HCT116 (cell line): ENCODE data around the gene STK25. TPM values are rescaled to one million over a fixed set of nuclear protein-coding genes. Genes with fewer than 3 reads are reported as not detected.

Experiments
- ATAC-seq: fragments of 200-7000 bp; cut with Tn5 transposase; 2 replicates; pipeline ENCODE4 v1.9.1; 2020; ENCODE audit warnings: mild to moderate bottlenecking, moderate library complexity
- BruUV-seq: library from RNA; stranded (reverse); fragments of 400-500 nt; replicated peaks from 2 replicates; lab custom pipeline; 2021; lab: Mats Ljungman, UMichigan
- CTCF ChIA-PET: fragments of 300-600 bp; sonication (Branson Sonifier 250); formaldehyde crosslinking; loops from one replicate; lab custom pipeline; 2021; ENCODE audit warnings: antibody characterized with exemption; lab: Charles Lee
- POLR2A ChIA-PET: fragments of 300-600, 350-600 bp; sonication (Branson Sonifier 250); formaldehyde crosslinking; loops from one replicate; lab custom pipeline; 2021; ENCODE audit warnings: antibody characterized with exemption; lab: Charles Lee
- RAD21 ChIA-PET, 2 experiments: fragments of 300-600 bp; sonication (Branson Sonifier 250); formaldehyde crosslinking; loops; one replicate each; lab custom pipeline; 2023; ENCODE audit warnings: low total read pairs in 2 of 2; ENCODE audit not compliant: uncharacterized antibody in 2 of 2, unreplicated experiment in 2 of 2, low non-redundant PET in 1 of 2; lab: Charles Lee
- DNase-seq: peaks from one replicate; pipeline ENCODE4 v3.0.0-alpha.2; 2010; ENCODE audit warnings: low read depth, low spot score
- H2AFZ ChIP-seq: fragments of 200-600 bp; shearing (Covaris generic), sonication (generic); 2 replicates; pipeline ENCODE4 v1.6.1; 2017; ENCODE audit warnings: low read depth, mixed run types, mixed read lengths, antibody characterized with exemption, low read length; ENCODE audit not compliant: poor library complexity, severe bottlenecking
- H3K27ac ChIP-seq: 2 replicates; pipeline ENCODE4 v1.5.1; 2012; ENCODE audit warnings: low read depth, low read length
- H3K27me3 ChIP-seq: fragments of 200-600 bp; sonication (generic); 2 replicates; pipeline ENCODE4 v1.6.1; 2016; ENCODE audit warnings: mixed run types, low read length, mixed read lengths; ENCODE audit not compliant: insufficient read depth
- H3K36me3 ChIP-seq, 2 experiments: fragments of 200-500 bp in 1 of 2; fragments of 200-600 bp in 1 of 2; sonication (Bioruptor generic) in 1 of 2; sonication (generic) in 1 of 2; 2 replicates each; pipeline versions ENCODE4 v1.5.1 to v1.6.1; 2014 to 2016; ENCODE audit warnings: low read length in 2 of 2, inconsistent platforms in 1 of 2, mixed read lengths in 1 of 2, mixed run types in 1 of 2; ENCODE audit not compliant: insufficient read depth in 2 of 2, control insufficient read depth in 1 of 2
- H3K4me1 ChIP-seq, 2 experiments: fragments of 200-600 bp in 1 of 2; sonication (generic) in 1 of 2; 2 replicates each; pipeline versions ENCODE4 v1.5.1 to v1.6.1; 2012 to 2017; ENCODE audit warnings: low read length in 2 of 2, inconsistent platforms in 1 of 2, mild to moderate bottlenecking in 1 of 2, mixed read lengths in 1 of 2, mixed run types in 1 of 2, moderate library complexity in 1 of 2; ENCODE audit not compliant: insufficient read depth in 2 of 2, control insufficient read depth in 1 of 2
- H3K4me2 ChIP-seq: fragments of 200-600 bp; sonication (generic); 2 replicates; pipeline ENCODE4 v1.6.1; 2017; ENCODE audit warnings: mixed run types, low read length, mixed read lengths
- H3K4me3 ChIP-seq, 2 experiments: fragments of 200-600 bp in 1 of 2; sonication (generic) in 1 of 2; replicated peaks in 1 of 2; 2 replicates each; pipeline ENCODE4 v1.5.1; 2011 to 2016; ENCODE audit warnings: low read length in 2 of 2, control low read depth in 1 of 2, low read depth in 1 of 2, mild to moderate bottlenecking in 1 of 2, mixed read lengths in 1 of 2, mixed run types in 1 of 2
- H3K79me2 ChIP-seq: fragments of 200-600 bp; sonication (generic); 2 replicates; pipeline ENCODE4 v1.6.1; 2017; ENCODE audit warnings: mild to moderate bottlenecking, mixed run types, low read length, moderate library complexity, mixed read lengths; ENCODE audit not compliant: insufficient read depth
- H3K9ac ChIP-seq: fragments of 200-600 bp; sonication (generic); 2 replicates; pipeline ENCODE4 v1.6.1; 2016; ENCODE audit warnings: low read length, mixed read lengths
- H3K9me2 ChIP-seq: fragments of 200-600 bp; sonication (generic), shearing (Covaris generic); 2 replicates; pipeline ENCODE4 v1.6.1; 2017; ENCODE audit warnings: mixed run types, mild to moderate bottlenecking, moderate library complexity; ENCODE audit not compliant: insufficient read depth
- H3K9me3 ChIP-seq, 2 experiments: fragments of 200-500 bp in 1 of 2; fragments of 200-600 bp in 1 of 2; sonication (Bioruptor generic) in 1 of 2; sonication (generic) in 1 of 2; 2 replicates each; pipeline ENCODE4 v1.6.1; 2014 to 2017; ENCODE audit warnings: low read length in 2 of 2, mixed read lengths in 2 of 2, inconsistent platforms in 1 of 2, low read depth in 1 of 2, mild to moderate bottlenecking in 1 of 2, mixed run types in 1 of 2, moderate library complexity in 1 of 2; ENCODE audit not compliant: control insufficient read depth in 1 of 2, insufficient read depth in 1 of 2
- H4K20me1 ChIP-seq: fragments of 200-600 bp; sonication (generic), shearing (Covaris generic); 2 replicates; pipeline ENCODE4 v1.6.1; 2017; ENCODE audit warnings: mixed run types, mild to moderate bottlenecking, moderate library complexity; ENCODE audit not compliant: insufficient read depth
- ATF3 ChIP-seq: IDR thresholded peaks from 2 replicates; pipeline ENCODE4 v1.6.1; 2012
- CEBPB ChIP-seq: IDR thresholded peaks from 2 replicates; pipeline ENCODE4 v1.6.1; 2012; ENCODE audit warnings: low read depth
- CTCF ChIP-seq, 3 experiments: fragments of 200-600 bp in 1 of 3; sonication (generic) in 1 of 3; IDR thresholded peaks in 2 of 3; conservative IDR thresholded peaks in 1 of 3; 2 replicates each; pipeline ENCODE4 v1.5.1; 2012 to 2017; ENCODE audit warnings: low read depth in 2 of 3, low read length in 2 of 3, antibody characterized with exemption in 1 of 3, borderline replicate concordance in 1 of 3, control low read depth in 1 of 3, mild to moderate bottlenecking in 1 of 3, mixed read lengths in 1 of 3, mixed run types in 1 of 3, moderate library complexity in 1 of 3; ENCODE audit not compliant: insufficient read depth in 1 of 3
- ELF1 ChIP-seq: IDR thresholded peaks from 2 replicates; pipeline ENCODE4 v1.6.1; 2012; ENCODE audit warnings: low read depth, borderline replicate concordance
- EZH2phosphoT487 ChIP-seq: fragments of 200-600 bp; IDR thresholded peaks from 2 replicates; pipeline ENCODE4 v1.6.1; 2018; ENCODE audit warnings: antibody characterized with exemption, borderline replicate concordance
- FOSL1 ChIP-seq: IDR thresholded peaks from 2 replicates; pipeline ENCODE4 v1.6.1; 2012; ENCODE audit warnings: low read depth
- MAX ChIP-seq: IDR thresholded peaks from 2 replicates; pipeline ENCODE4 v1.6.1; 2012
- POLR2A ChIP-seq: IDR thresholded peaks from 2 replicates; pipeline ENCODE4 v1.7.0; 2011; ENCODE audit warnings: borderline replicate concordance; ENCODE audit not compliant: insufficient read depth, insufficient read length; ENCODE audit errors: extremely low read depth
- POLR2AphosphoS5 ChIP-seq: IDR thresholded peaks from 2 replicates; pipeline ENCODE4 v1.6.1; 2011; ENCODE audit warnings: mild to moderate bottlenecking, low read depth, low read length, moderate library complexity
- SP1 ChIP-seq: IDR thresholded peaks from 2 replicates; pipeline ENCODE4 v1.6.1; 2012; ENCODE audit warnings: low read depth
- SRF ChIP-seq: IDR thresholded peaks from 2 replicates; pipeline ENCODE4 v1.6.1; 2012; ENCODE audit warnings: low read depth
- YY1 ChIP-seq: IDR thresholded peaks from 2 replicates; pipeline ENCODE4 v1.6.1; 2011; ENCODE audit warnings: low read length, low read depth, moderate library complexity, mild to moderate bottlenecking; ENCODE audit not compliant: insufficient replicate concordance; ENCODE audit errors: extremely low read depth
- ZBTB33 ChIP-seq: IDR thresholded peaks from 2 replicates; pipeline ENCODE4 v1.6.1; 2011; ENCODE audit warnings: mild to moderate bottlenecking, low read length, moderate library complexity; ENCODE audit not compliant: insufficient replicate concordance; ENCODE audit errors: extremely low read depth
- ZFX ChIP-seq: fragments of 450-650 bp; IDR thresholded peaks from 2 replicates; pipeline ENCODE4 v1.6.1; 2017
- ZNF274 ChIP-seq: fragments of 200-500 bp; sonication (Bioruptor generic); IDR thresholded peaks from 2 replicates; pipeline ENCODE4 v1.6.1; 2014; ENCODE audit warnings: mild to moderate bottlenecking, low read depth, low read length, inconsistent platforms
- intact Hi-C: fragments of 100-400 bp; cut with micrococcal nuclease; formaldehyde crosslinking; loops from 2 replicates; pipeline ENCODE4 v1.10.0; 2022
- total RNA-seq: library from RNA; stranded (reverse); gene quantifications from one replicate; pipeline ENCODE4 v1.2.1, GENCODE V29; 2021; ENCODE audit not compliant: unreplicated experiment

STK25 gene
- total RNA-seq, 1 experiment from 2014 or later = 160 TPM

- H3K9me3 ChIP-seq = no peaks in the 10 kb centered on the region
- peaks cover 14 to 33% of the 10 kb centered on the region in 2 experiments for H3K4me1 ChIP-seq
- no peaks in the 10 kb centered on the region for H4K20me1 ChIP-seq
- ChIA-PET RAD21 (interaction anchor here in 1 of 2 experiments (0.6 kb wide), 1 partner anchor 108 kb away, joined by 4 read pairs; no protein-coding TSS in a partner anchor), CTCF (no interaction called here), POLR2A (no interaction called here)
- H2AFZ ChIP-seq = no peak overlapping the region
- no peak overlapping the region for H3K9ac ChIP-seq
- no TSS peak for BruUV-seq
- H3K27ac ChIP-seq = no peak overlapping the region
- H3K79me2 ChIP-seq = no peaks in the 10 kb centered on the region
- no peaks in the 10 kb centered on the region for H3K36me3 ChIP-seq
- intact Hi-C loops = loop anchor here (10.0 kb wide), 1 partner anchor 334 kb away; no protein-coding TSS in a partner anchor
- TF ChIP-seq POLR2A (no peak), SRF (no peak), YY1 (no peak), MAX (no peak)
- TF ChIP-seq, all 23 proteins: peak for 0
- no peak overlapping the region for H3K4me2 ChIP-seq
- ATAC-seq (no peak), DNase-seq (no peak)
- H3K27me3 ChIP-seq = no peaks in the 10 kb centered on the region
- no peaks in the 10 kb centered on the region for H3K9me2 ChIP-seq
- no peak overlapping the region for H3K4me3 ChIP-seq
These were observed 42.5 kb upstream of the STK25 start for GRCh38 chr2:241550616-241551580.

GRCh38 chr2:241548451-241548835 lies 40.1 kb upstream of the STK25 start:
- ChIA-PET CTCF (no interaction called here), RAD21 (no interaction called here), POLR2A (no interaction called here)
- Histone ChIP-seq H3K27ac (no peak overlapping the region), H3K9me3 (no peaks in the 10 kb centered on the region), H3K27me3 (no peaks in the 10 kb centered on the region), H3K9ac (no peak overlapping the region), H3K4me3 (no peak overlapping the region), H3K36me3 (no peaks in the 10 kb centered on the region), H3K4me1 (peaks cover 9 to 32% of the 10 kb centered on the region in 2 experiments), H4K20me1 (no peaks in the 10 kb centered on the region), H3K9me2 (no peaks in the 10 kb centered on the region), H2AFZ (no peak overlapping the region), H3K4me2 (peak overlapping the region; percentile 51), H3K79me2 (no peaks in the 10 kb centered on the region)
- DNase-seq (no peak), ATAC-seq (no peak)
- BruUV-seq = no TSS peak
- intact Hi-C loops = loop anchor here (5.0 kb wide), 1 partner anchor 184 kb away; the partner anchor contains the start of gene D2HGDH
- TF ChIP-seq ZNF274 (no peak), EZH2phosphoT487 (no peak), POLR2AphosphoS5 (no peak), CTCF (IDR thresholded peaks at IDR 0.05 in 2 of 3, conservative IDR thresholded peaks at IDR 0.05 in 1 of 3; ENCODE audit: borderline replicate concordance in 1 of 3, insufficient read depth in 1 of 3, low read depth in 2 of 3, low read length in 2 of 3) (no peak), ATF3 (no peak), CEBPB (no peak), ELF1 (no peak), ZFX (no peak), FOSL1 (no peak), SP1 (no peak; the same call in 1 of the 2 replicates), ZBTB33 (no peak)
